Activated naive CD8-positive, alpha-beta T cell treated with anti-CD3 and anti-CD28 coated beads, Interleukin-2, amount 10 ng/mL, durations not matched to agents 7 days and 5 days (primary cell): ENCODE results near the gene MROH7. TPM values are rescaled to one million over a fixed set of nuclear protein-coding genes. Genes with fewer than 3 reads are reported as not detected.

Source experiments
- ATAC-seq: fragments of 150-1000 bp; cut with Tn5 transposase; one replicate; pipeline ENCODE4 v1.10.0; 2021; ENCODE audit warnings: low read depth, moderate library complexity
- POLR2A ChIA-PET: fragments of 350-600 bp; sonication (Branson Sonifier 250); formaldehyde crosslinking; loops from one replicate; lab custom pipeline; 2021; ENCODE audit warnings: antibody characterized with exemption; lab: Charles Lee
- DNase-seq: peaks from one replicate; pipeline ENCODE4 v3.0.0; 2021
- H3K27ac Mint-ChIP-seq: one replicate; pipeline ENCODE4 v1.8.0; 2022; ENCODE audit warnings: mild to moderate bottlenecking, mixed read lengths
- H3K27me3 Mint-ChIP-seq: one replicate; pipeline ENCODE4 v1.8.0; 2022; ENCODE audit warnings: mild to moderate bottlenecking, moderate library complexity, mixed read lengths
- H3K36me3 Mint-ChIP-seq: one replicate; pipeline ENCODE4 v1.8.0; 2021; ENCODE audit warnings: mild to moderate bottlenecking, mixed read lengths
- H3K4me1 Mint-ChIP-seq: one replicate; pipeline ENCODE4 v1.8.0; 2021; ENCODE audit warnings: mixed read lengths
- H3K4me3 Mint-ChIP-seq: one replicate; pipeline ENCODE4 v1.8.0; 2022; ENCODE audit warnings: mild to moderate bottlenecking, moderate library complexity, mixed read lengths
- H3K9me3 Mint-ChIP-seq: one replicate; pipeline ENCODE4 v1.8.0; 2021; ENCODE audit warnings: mixed read lengths
- total RNA-seq, 2 experiments: library from RNA; stranded (reverse); gene quantifications; one replicate each; pipeline ENCODE4 v1.2.3, GENCODE V29; 2021

Gene MROH7
- total RNA-seq, 2 experiments from 2014 or later = 0.28 TPM; not detected in 1

DNA sequence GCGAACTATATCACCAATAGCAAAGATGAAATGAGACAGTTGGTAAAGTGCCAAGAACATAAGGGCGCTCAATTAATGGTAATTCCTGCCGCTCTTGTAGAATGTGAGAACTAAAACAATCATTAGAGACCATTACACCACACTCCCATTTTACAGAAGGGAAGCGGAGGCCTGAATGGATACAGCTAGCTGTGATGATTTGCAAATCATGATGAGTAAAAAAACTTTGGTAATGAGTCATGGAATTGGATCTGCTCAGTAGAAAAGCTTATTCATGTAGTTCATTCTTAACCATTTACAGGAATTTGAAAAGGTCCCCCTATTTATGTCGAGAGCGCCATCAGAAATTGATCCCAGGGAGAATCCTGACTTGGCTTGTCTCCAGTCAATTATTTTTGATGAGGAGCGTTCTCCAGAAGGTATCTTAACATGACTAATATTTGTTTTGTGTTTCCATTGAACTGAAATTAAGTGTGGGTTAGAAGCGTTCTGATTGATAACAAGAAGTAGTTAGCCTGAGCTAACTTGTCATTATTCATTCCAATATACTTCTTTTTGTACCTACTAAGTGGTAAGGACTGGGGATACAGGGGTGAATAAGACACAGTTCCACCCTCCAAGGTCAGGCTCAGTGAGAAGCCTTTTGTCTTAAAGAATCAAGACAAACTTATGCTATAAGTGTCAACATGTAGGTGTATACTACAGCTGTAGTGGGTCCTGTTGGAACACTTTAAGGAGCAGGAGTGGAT, 74.9 kb downstream of the MROH7 start:
- H3K4me1 Mint-ChIP-seq = peaks cover 24% of the 10 kb centered on the region
- H3K9me3 Mint-ChIP-seq = no peaks in the 10 kb centered on the region
- H3K27ac Mint-ChIP-seq = peak overlapping the region; percentile 88
- H3K4me3 Mint-ChIP-seq = peak overlapping the region; percentile 91
- peaks cover 3% of the 10 kb centered on the region for H3K27me3 Mint-ChIP-seq
- H3K36me3 Mint-ChIP-seq = peaks cover 2% of the 10 kb centered on the region
- no peak for ATAC-seq
- POLR2A ChIA-PET = interaction anchor here (0.8 to 2.6 kb wide), 2 partner anchors 85 to 227 kb away, joined by 3 to 8 read pairs; partner anchors contain the start of gene TTC22
- no peak for DNase-seq

DNA sequence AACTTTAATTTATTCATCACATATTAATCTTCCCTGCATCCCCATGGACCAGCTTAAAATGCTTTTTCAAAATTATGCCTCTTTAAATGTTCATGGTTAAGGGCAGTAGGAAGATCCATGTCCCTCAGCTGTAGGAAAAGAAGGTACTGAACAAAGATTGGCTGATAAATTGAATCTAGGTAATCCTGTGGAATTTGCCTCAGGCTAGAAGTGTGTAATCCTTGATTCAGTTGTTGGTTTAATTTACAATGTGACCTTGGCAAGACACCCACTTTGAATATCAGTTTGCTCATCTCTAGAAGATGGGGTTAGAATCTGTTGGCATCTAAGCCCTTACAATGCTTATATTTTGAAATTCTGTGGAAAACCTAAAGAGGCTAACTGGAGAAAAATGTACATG, 80.1 kb downstream of the MROH7 start:
- H3K36me3 Mint-ChIP-seq = peaks cover 41% of the 10 kb centered on the region
- no peak overlapping the region for H3K27ac Mint-ChIP-seq
- peaks cover 12% of the 10 kb centered on the region for H3K4me1 Mint-ChIP-seq
- no peaks in the 10 kb centered on the region for H3K9me3 Mint-ChIP-seq
- POLR2A ChIA-PET = interaction anchor here (0.7 kb wide), 1 partner anchor 9 kb away, joined by 3 read pairs; no protein-coding TSS in a partner anchor
- H3K4me3 Mint-ChIP-seq = no peak overlapping the region
- ATAC-seq (no peak), DNase-seq (no peak)
- no peaks in the 10 kb centered on the region for H3K27me3 Mint-ChIP-seq

- no peaks in the 10 kb centered on the region for H3K9me3 Mint-ChIP-seq
- DNase-seq = no peak
- H3K27ac Mint-ChIP-seq = no peak overlapping the region
- no peak for ATAC-seq
- H3K27me3 Mint-ChIP-seq = no peaks in the 10 kb centered on the region
- H3K4me3 Mint-ChIP-seq = no peak overlapping the region
- peaks cover 47% of the 10 kb centered on the region for H3K36me3 Mint-ChIP-seq
- POLR2A ChIA-PET = interaction anchor here (0.7 kb wide), 1 partner anchor 528 kb away, joined by 3 read pairs; no protein-coding TSS in a partner anchor
- H3K4me1 Mint-ChIP-seq = peaks cover 2% of the 10 kb centered on the region
Measured at GRCh38 chr1:54723985-54724384, 82.4 kb downstream of the MROH7 start.

- DNase-seq = no peak
- peaks cover 49% of the 10 kb centered on the region for H3K36me3 Mint-ChIP-seq
- H3K4me3 Mint-ChIP-seq = no peak overlapping the region
- no peak overlapping the region for H3K27ac Mint-ChIP-seq
- H3K9me3 Mint-ChIP-seq = no peaks in the 10 kb centered on the region
- POLR2A ChIA-PET = interaction anchor here (0.7 kb wide), 1 partner anchor 529 kb away, joined by 3 read pairs; no protein-coding TSS in a partner anchor
- H3K4me1 Mint-ChIP-seq = no peaks in the 10 kb centered on the region
- no peak for ATAC-seq
- H3K27me3 Mint-ChIP-seq = no peaks in the 10 kb centered on the region
Measured at GRCh38 chr1:54724771-54725170, 83.2 kb downstream of the MROH7 start.

DNA sequence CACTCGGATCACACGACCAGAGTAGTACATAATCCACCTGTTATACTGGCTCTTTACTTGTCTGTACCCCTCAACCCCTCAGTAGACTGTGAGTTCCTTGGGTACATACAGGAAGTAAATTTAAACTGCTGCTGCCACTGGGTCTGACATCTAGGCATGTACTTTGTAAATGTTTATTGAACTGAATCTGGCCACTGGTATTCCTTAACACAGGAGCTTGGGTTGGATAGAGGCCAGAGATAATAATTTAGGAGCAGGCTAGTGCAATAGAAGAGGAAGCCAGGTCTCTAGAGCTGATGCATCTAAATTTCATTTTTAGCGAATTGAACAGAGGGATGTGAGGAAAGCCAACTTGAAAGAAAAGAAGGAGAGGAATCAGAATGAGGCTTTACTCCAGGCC, 86.4 kb downstream of the MROH7 start:
- Mint-ChIP-seq H3K36me3 (peaks cover 49% of the 10 kb centered on the region), H3K9me3 (no peaks in the 10 kb centered on the region), H3K4me3 (no peak overlapping the region), H3K4me1 (no peaks in the 10 kb centered on the region), H3K27me3 (no peaks in the 10 kb centered on the region), H3K27ac (peak overlapping the region; percentile 26)
- POLR2A ChIA-PET = no interaction called here
- no peak for ATAC-seq
- DNase-seq = no peak

- no peaks in the 10 kb centered on the region for H3K9me3 Mint-ChIP-seq
- H3K4me3 Mint-ChIP-seq = no peak overlapping the region
- DNase-seq (no peak), ATAC-seq (no peak)
- H3K36me3 Mint-ChIP-seq = peaks cover 19% of the 10 kb centered on the region
- H3K27ac Mint-ChIP-seq = no peak overlapping the region
- POLR2A ChIA-PET = no interaction called here
- no peaks in the 10 kb centered on the region for H3K4me1 Mint-ChIP-seq
- no peaks in the 10 kb centered on the region for H3K27me3 Mint-ChIP-seq
Measured at GRCh38 chr1:54736685-54737084, 95.1 kb downstream of the MROH7 start.

GRCh38 chr1:54738244-54738643, 96.7 kb downstream of the MROH7 start:
- POLR2A ChIA-PET = no interaction called here
- H3K4me1 Mint-ChIP-seq = no peaks in the 10 kb centered on the region
- H3K4me3 Mint-ChIP-seq = no peak overlapping the region
- H3K27ac Mint-ChIP-seq = no peak overlapping the region
- H3K9me3 Mint-ChIP-seq = no peaks in the 10 kb centered on the region
- DNase-seq (no peak), ATAC-seq (no peak)
- H3K27me3 Mint-ChIP-seq = no peaks in the 10 kb centered on the region
- peaks cover 19% of the 10 kb centered on the region for H3K36me3 Mint-ChIP-seq

DNA sequence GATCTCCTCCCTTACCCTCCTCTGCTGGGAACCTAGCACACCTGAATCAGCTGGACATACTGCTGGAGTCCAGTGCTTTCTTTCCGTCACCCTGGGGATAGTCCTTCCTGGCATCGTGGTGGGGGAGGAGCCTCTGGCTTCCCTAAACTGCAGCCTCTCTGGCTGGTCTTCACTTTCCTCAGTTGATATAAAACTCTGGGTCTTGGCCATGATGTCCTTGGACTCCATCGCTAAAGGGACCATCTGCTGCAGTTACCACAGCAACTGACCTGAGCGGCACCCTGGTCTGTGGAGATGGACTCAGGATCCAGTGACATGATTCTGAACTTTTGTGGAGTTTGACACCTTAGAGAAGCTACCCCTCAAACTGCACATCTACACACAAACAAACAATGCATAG, 99.9 kb downstream of the MROH7 start:
- POLR2A ChIA-PET = no interaction called here
- no peaks in the 10 kb centered on the region for H3K27me3 Mint-ChIP-seq
- H3K36me3 Mint-ChIP-seq = peaks cover 14% of the 10 kb centered on the region
- no peak overlapping the region for H3K4me3 Mint-ChIP-seq
- no peak for ATAC-seq
- no peaks in the 10 kb centered on the region for H3K4me1 Mint-ChIP-seq
- no peaks in the 10 kb centered on the region for H3K9me3 Mint-ChIP-seq
- DNase-seq = no peak
- no peak overlapping the region for H3K27ac Mint-ChIP-seq

DNA sequence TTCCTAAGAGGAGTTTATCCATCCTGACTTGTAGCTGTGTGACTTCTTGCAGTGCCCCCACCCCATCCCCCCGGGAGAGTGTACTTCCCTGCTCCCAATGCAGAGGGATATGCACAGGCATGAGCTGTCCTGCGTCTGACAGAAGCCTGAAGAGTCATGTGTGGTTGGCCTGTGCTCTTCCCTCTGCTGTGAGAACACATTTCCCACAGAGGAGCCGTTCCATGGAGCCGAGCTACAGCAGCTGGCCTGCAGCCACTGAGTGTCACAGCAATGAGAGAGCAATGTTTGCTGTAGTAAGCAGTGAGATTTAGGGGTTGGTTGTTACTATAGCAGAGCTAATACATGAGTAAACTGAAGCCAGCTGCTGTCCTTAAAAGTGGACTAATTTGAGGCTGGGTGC, 100.7 kb downstream of the MROH7 start:
- H3K27me3 Mint-ChIP-seq = no peaks in the 10 kb centered on the region
- H3K9me3 Mint-ChIP-seq = no peaks in the 10 kb centered on the region
- DNase-seq (no peak), ATAC-seq (no peak)
- H3K27ac Mint-ChIP-seq = no peak overlapping the region
- H3K36me3 Mint-ChIP-seq = peaks cover 11% of the 10 kb centered on the region
- POLR2A ChIA-PET = no interaction called here
- no peaks in the 10 kb centered on the region for H3K4me1 Mint-ChIP-seq
- H3K4me3 Mint-ChIP-seq = no peak overlapping the region

- Mint-ChIP-seq H3K4me1 (no peaks in the 10 kb centered on the region), H3K27ac (no peak overlapping the region), H3K4me3 (no peak overlapping the region), H3K9me3 (no peaks in the 10 kb centered on the region), H3K36me3 (peaks cover 4% of the 10 kb centered on the region), H3K27me3 (no peaks in the 10 kb centered on the region)
- DNase-seq = no peak
- POLR2A ChIA-PET = no interaction called here
- no peak for ATAC-seq
Measured at GRCh38 chr1:54743416-54744226, 102.0 kb downstream of the MROH7 start.

GRCh38 chr1:54744696-54745095, 103.1 kb downstream of the MROH7 start:
- no peaks in the 10 kb centered on the region for H3K9me3 Mint-ChIP-seq
- peaks cover under 1% of the 10 kb centered on the region for H3K27me3 Mint-ChIP-seq
- DNase-seq (no peak), ATAC-seq (no peak)
- POLR2A ChIA-PET = no interaction called here
- peaks cover 4% of the 10 kb centered on the region for H3K36me3 Mint-ChIP-seq
- no peaks in the 10 kb centered on the region for H3K4me1 Mint-ChIP-seq
- H3K27ac Mint-ChIP-seq = no peak overlapping the region
- H3K4me3 Mint-ChIP-seq = no peak overlapping the region

- DNase-seq = no peak
- peaks cover 2% of the 10 kb centered on the region for H3K36me3 Mint-ChIP-seq
- peaks cover 2% of the 10 kb centered on the region for H3K27me3 Mint-ChIP-seq
- POLR2A ChIA-PET = no interaction called here
- no peaks in the 10 kb centered on the region for H3K4me1 Mint-ChIP-seq
- no peak for ATAC-seq
- H3K9me3 Mint-ChIP-seq = no peaks in the 10 kb centered on the region
- H3K27ac Mint-ChIP-seq = no peak overlapping the region
- no peak overlapping the region for H3K4me3 Mint-ChIP-seq
Measured at GRCh38 chr1:54745274-54745673, 103.7 kb downstream of the MROH7 start.

GRCh38 chr1:54745864-54746263, 104.3 kb downstream of the MROH7 start:
- Mint-ChIP-seq H3K27ac (no peak overlapping the region), H3K9me3 (no peaks in the 10 kb centered on the region), H3K27me3 (peaks cover 2% of the 10 kb centered on the region), H3K4me3 (no peak overlapping the region), H3K4me1 (no peaks in the 10 kb centered on the region), H3K36me3 (peaks cover 2% of the 10 kb centered on the region)
- ATAC-seq (no peak), DNase-seq (no peak)
- POLR2A ChIA-PET = no interaction called here
